HG03045 (cell line): Measurements from ENCODE around the gene STN1.

Experiments
- ATAC-seq: cut with Tn5 transposase; IDR thresholded peaks from one replicate; pipeline ENCODE4 v1.9.1; 2021; ENCODE audit warnings: mild to moderate bottlenecking, moderate library complexity; ENCODE audit not compliant: unreplicated experiment

Gene STN1

GRCh38 chr10:103870516-103870915, 47.5 kb downstream of the STN1 start:
- no peak for ATAC-seq

GRCh38 chr10:103869336-103869735, 48.6 kb downstream of the STN1 start:
- ATAC-seq: no peak

GRCh38 chr10:103868200-103868599, 49.8 kb downstream of the STN1 start:
- ATAC-seq: no peak

- ATAC-seq: no peak
These were observed 56.5 kb downstream of the STN1 start for GRCh38 chr10:103861505-103861904.

GRCh38 chr10:103859161-103860086, 58.6 kb downstream of the STN1 start:
- ATAC-seq: no peak

- ATAC-seq: no peak
These were observed 59.6 kb downstream of the STN1 start for GRCh38 chr10:103858360-103858759.

GRCh38 chr10:103856797-103857170, 61.2 kb downstream of the STN1 start:
- no peak for ATAC-seq

- no peak for ATAC-seq
These were observed 61.9 kb downstream of the STN1 start for GRCh38 chr10:103855852-103856796.

- no peak for ATAC-seq
These were observed 62.6 kb downstream of the STN1 start, which contains the start of gene SH3PXD2A for GRCh38 chr10:103855424-103855823. Gene SH3PXD2A (minus strand): TSS chr10:103855576. CDS start chr10:103855266, 310 bp downstream.

- ATAC-seq: no peak
These were observed 63.1 kb downstream of the STN1 start for GRCh38 chr10:103854686-103855391.

GRCh38 chr10:103854265-103854685, 63.7 kb downstream of the STN1 start:
- no peak for ATAC-seq

GRCh38 chr10:103853428-103854264, 64.3 kb downstream of the STN1 start:
- no peak for ATAC-seq

GRCh38 chr10:103852856-103853255, 65.1 kb downstream of the STN1 start:
- no peak for ATAC-seq

- ATAC-seq: no peak
These were observed 65.7 kb downstream of the STN1 start for GRCh38 chr10:103852189-103852711.

GRCh38 chr10:103851261-103851660, 66.7 kb downstream of the STN1 start:
- no peak for ATAC-seq

- no peak for ATAC-seq
These were observed 67.5 kb downstream of the STN1 start for GRCh38 chr10:103850572-103850895.

GRCh38 chr10:103849880-103850571, 68.0 kb downstream of the STN1 start:
- ATAC-seq: no peak

GRCh38 chr10:103849212-103849877, 68.6 kb downstream of the STN1 start:
- ATAC-seq: no peak
